A549 (cell line): ENCODE data around the gene GPSM1. TPM values are rescaled to one million over a fixed set of nuclear protein-coding genes. Genes with fewer than 3 reads are reported as not detected.

Experiments
- ATAC-seq, 2 experiments: fragments of 200-7000 bp in 1 of 2; fragments of >200 bp in 1 of 2; cut with Nextera tagmentation in 1 of 2; cut with Tn5 transposase in 1 of 2; 3 replicates each; pipeline versions ENCODE4 v1.8.0 to v1.9.1; 2018 to 2020; ENCODE audit warnings: mild to moderate bottlenecking in 1 of 2, moderate library complexity in 1 of 2
- CTCF ChIA-PET: fragments of 300-600 bp; sonication (Branson Sonifier 250); formaldehyde crosslinking; extraction: SDS; loops from one replicate; lab custom pipeline; 2021; ENCODE audit warnings: antibody characterized with exemption, inconsistent platforms; lab: Yijun Ruan, JAX
- POLR2A ChIA-PET: fragments of 350-600 bp; formaldehyde crosslinking; extraction: SDS; loops from one replicate; lab custom pipeline; 2021; ENCODE audit warnings: antibody characterized with exemption, inconsistent platforms; lab: Yijun Ruan, JAX
- DNase-seq, 2 experiments: peaks; one replicate each; pipeline versions ENCODE4 v3.0.0 to v3.0.0-alpha.2; 2011 to 2016; ENCODE audit warnings: low read depth in 1 of 2, low spot score in 1 of 2
- FAIRE-seq: peaks from 2 replicates; lab custom pipeline; 2011; peaks lifted over from hg19 to GRCh38; lab: Jason Lieb, UNC
- H3K27ac ChIP-seq, 2 experiments: fragments of >200 bp; sonication (Bioruptor Twin); formaldehyde crosslinking; 3 replicates each; pipeline ENCODE4 v1.5.1; 2016 to 2017
- H3K4me1 ChIP-seq: fragments of >200 bp; sonication (Bioruptor Twin); formaldehyde crosslinking; 3 replicates; pipeline ENCODE4 v1.6.1; 2016
- H3K4me2 ChIP-seq: fragments of >200 bp; sonication (Bioruptor Twin); formaldehyde crosslinking; 3 replicates; pipeline ENCODE4 v1.6.1; 2016
- H3K4me3 ChIP-seq: fragments of >200 bp; sonication (Bioruptor Twin); formaldehyde crosslinking; 3 replicates; pipeline ENCODE4 v1.5.1; 2016
- H3K9me3 ChIP-seq: fragments of >200 bp; sonication (Bioruptor Twin); formaldehyde crosslinking; 3 replicates; pipeline ENCODE4 v1.6.1; 2016
- BCL3 ChIP-seq: fragments of >200 bp; sonication (Bioruptor Twin); formaldehyde crosslinking; IDR thresholded peaks from 3 replicates; pipeline ENCODE4 v1.6.1; 2016
- CBX8 ChIP-seq: fragments of 200-600 bp; sonication (generic); IDR thresholded peaks from 2 replicates; pipeline ENCODE4 v1.6.1; 2016
- GATA3 ChIP-seq: IDR thresholded peaks from 2 replicates; pipeline ENCODE4 v1.6.1; 2012; ENCODE audit warnings: borderline replicate concordance
- KDM5A ChIP-seq: fragments of 200-600 bp; sonication (generic); IDR thresholded peaks from 2 replicates; pipeline ENCODE4 v1.6.1; 2016; ENCODE audit warnings: antibody characterized with exemption, mild to moderate bottlenecking
- POLR2A ChIP-seq: IDR thresholded peaks from 2 replicates; pipeline ENCODE4 v1.6.1; 2012; ENCODE audit warnings: mild to moderate bottlenecking, low read length
- REST ChIP-seq: fragments of 200-600 bp; sonication (generic); IDR thresholded peaks from 2 replicates; pipeline ENCODE4 v1.6.1; 2016; ENCODE audit warnings: antibody characterized with exemption, mild to moderate bottlenecking, moderate library complexity
- RFX5 ChIP-seq: fragments of 450-650 bp; IDR thresholded peaks from 2 replicates; pipeline ENCODE4 v1.7.1; 2014; ENCODE audit warnings: antibody characterized with exemption, mild to moderate bottlenecking, moderate library complexity
- TP53 ChIP-seq: fragments of 250-450 bp; sonication (Bioruptor Pico); IDR thresholded peaks from 2 replicates; pipeline ENCODE4 v1.5.0; 2021; ENCODE audit warnings: mild to moderate bottlenecking, moderate library complexity
- USF2 ChIP-seq: fragments of 450-650 bp; IDR thresholded peaks from 2 replicates; pipeline ENCODE4 v1.6.1; 2014; ENCODE audit warnings: antibody characterized with exemption
- WGBS: methylation state at CpG from one replicate; pipeline ENCODE4 v1.1.6; 2017; ENCODE audit errors: missing lambda C conversion rate; 5-methylcytosine and 5-hydroxymethylcytosine counted together
- polyA plus RNA-seq, 4 experiments: library from polyadenylated mRNA; depleted of rRNA in 3 of 4; stranded (reverse); fragments of >200 nt; fragmentation: RNase III in 1 of 4; extraction: RNeasy Plus Mini Kit Qiagen cat#74134 plus additional on column Dnase treatment in 1 of 4; gene quantifications; 2 replicates in 3 of 4; 3 replicates in 1 of 4; pipeline ENCODE4 v1.2.3, GENCODE V29; 2011 to 2017

GPSM1 gene
- polyA plus RNA-seq, 2 of the 4 experiments (the other 2 are of a cell fraction): 2.1 to 8.8 TPM

DNA sequence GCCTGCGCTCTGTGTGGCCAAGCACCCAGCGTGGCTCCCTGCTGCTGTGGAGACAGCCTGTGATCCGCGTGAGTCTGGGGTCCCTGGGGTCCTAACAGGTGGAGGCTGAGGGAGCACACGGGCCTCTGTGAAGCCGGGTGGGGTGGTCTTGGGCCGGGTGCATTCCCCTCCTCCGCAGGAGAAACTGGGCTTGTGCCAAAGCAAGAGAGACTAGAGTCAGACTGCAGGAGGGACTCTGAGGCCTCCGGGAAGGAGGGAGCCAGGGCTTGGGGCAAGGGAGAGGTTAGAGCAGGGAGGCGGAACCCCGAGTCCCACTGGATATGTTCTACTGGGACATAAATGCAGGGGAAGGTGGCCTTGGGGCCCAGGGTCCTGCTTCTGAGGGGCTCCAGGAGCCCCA lies 25.7 kb downstream of the GPSM1 start:
- WGBS: 68% methylated on average over 6 of the region's 11 CpGs
- Histone ChIP-seq H3K4me2 (no peak overlapping the region), H3K4me1 (peaks cover 27% of the 10 kb centered on the region), H3K4me3 (no peak overlapping the region)
- ChIA-PET POLR2A (no interaction called here), CTCF (interaction anchor here (1.6 to 2.0 kb wide), 4 partner anchors 10 to 36 kb away, joined by 3 to 15 read pairs (median 7); partner anchors contain the start of gene DNLZ)
- ATAC-seq: 0 out of 6 replicates have a peak, but pooled peaks of 1 of the 2 experiments have one; percentile 2
- TF ChIP-seq BCL3 (no peak), USF2 (no peak), KDM5A (no peak), CBX8 (no peak), RFX5 (no peak), GATA3 (no peak)
- TF ChIP-seq, all 56 proteins: peak for 0
- Histone ChIP-seq H3K9me3 (no peaks in the 10 kb centered on the region), H3K27ac (no peak overlapping the region)
- DNase-seq (no peak), FAIRE-seq (no peak)

GRCh38 chr9:136353757-136354488 lies 26.6 kb downstream of the GPSM1 start:
- ChIA-PET POLR2A (interaction anchor here (1.8 kb wide), 1 partner anchor 9 kb away, joined by 25 read pairs; the partner anchor contains the start of gene DNLZ), CTCF (interaction anchor here (1.2 to 3.2 kb wide), 5 partner anchors 8 to 47 kb away, joined by 3 to 15 read pairs (median 6); partner anchors contain the start of gene DNLZ)
- ATAC-seq (peak; percentile 5 to 11; a peak in 4 of 6 replicates), FAIRE-seq (no peak), DNase-seq (no peak)
- peaks cover 27% of the 10 kb centered on the region for H3K4me1 ChIP-seq
- no peak overlapping the region; the same call in 2 of the 3 replicates for H3K4me2 ChIP-seq
- H3K27ac ChIP-seq: peak overlapping the region in 1 of 2 experiments; percentile 66; a peak in 3 of 6 replicates
- no peak for TF ChIP-seq REST
- H3K9me3 ChIP-seq: no peaks in the 10 kb centered on the region
- 86% methylated on average over 8 of the region's 13 CpGs for WGBS
- H3K4me3 ChIP-seq: no peak overlapping the region

DNA sequence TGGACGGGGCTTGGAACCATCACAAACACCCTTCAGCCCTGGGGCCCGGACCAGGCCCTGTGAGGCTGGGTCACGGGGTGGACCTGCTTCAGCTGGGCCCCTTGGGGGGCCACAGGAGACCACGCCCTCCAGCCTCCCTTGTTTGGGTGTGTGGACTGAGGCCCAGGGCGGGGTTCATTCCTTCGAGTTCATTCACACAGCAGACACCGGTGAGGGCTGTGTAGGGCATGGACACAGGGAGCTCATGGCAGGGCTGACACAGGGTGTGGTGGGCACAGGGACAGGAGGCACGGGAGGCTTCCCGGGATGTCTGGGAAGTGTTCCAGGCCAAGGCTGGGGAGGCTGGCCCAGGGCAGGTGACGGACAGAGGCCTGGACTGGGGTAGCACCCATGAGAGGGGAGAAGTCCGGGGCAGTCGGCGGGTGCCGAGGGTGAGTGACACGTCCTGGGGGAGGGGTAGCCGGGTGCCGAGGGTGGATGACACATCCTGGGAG lies 27.3 kb downstream of the GPSM1 start:
- DNase-seq: peak; percentile 23 to 52
- peak overlapping the region; percentile 66 for H3K4me2 ChIP-seq
- no peaks in the 10 kb centered on the region for H3K9me3 ChIP-seq
- H3K4me3 ChIP-seq: no peak overlapping the region
- POLR2A ChIA-PET: interaction anchor here (1.8 kb wide), 1 partner anchor 9 kb away, joined by 25 read pairs; the partner anchor contains the start of gene DNLZ
- peak; percentile 12 to 51; a peak in 5 of 6 replicates for ATAC-seq
- no peak for FAIRE-seq
- H3K4me1 ChIP-seq: peaks cover 27% of the 10 kb centered on the region
- peak overlapping the region in 1 of 2 experiments; percentile 66; a peak in 3 of 6 replicates for H3K27ac ChIP-seq
- CTCF ChIA-PET: interaction anchor here (1.2 to 3.2 kb wide), 6 partner anchors 9 to 135 kb away, joined by 3 to 15 read pairs (median 6); partner anchors contain the start of gene DNLZ
- TF ChIP-seq CBX8 (no peak), TP53 (no peak), POLR2A (no peak)
- TF ChIP-seq, all 56 proteins: peak for 0
- 13% methylated on average over 7 of the region's 17 CpGs for WGBS
